H1 (cell line): Measurements from ENCODE around the gene GAST. TPM values are rescaled to one million over a fixed set of nuclear protein-coding genes. Genes with fewer than 3 reads are reported as not detected.

Experiments used
- CTCF ChIA-PET: fragments of 300-600 bp; sonication (Branson Sonifier 250); formaldehyde crosslinking; loops from one replicate; lab custom pipeline; 2021; ENCODE audit not compliant: partially characterized antibody; lab: Charles Lee
- POLR2A ChIA-PET: fragments of 300-600 bp; sonication (Branson Sonifier 250); formaldehyde crosslinking; loops from one replicate; lab custom pipeline; 2021; ENCODE audit warnings: inconsistent platforms; ENCODE audit not compliant: partially characterized antibody; lab: Charles Lee
- DNase-seq, 2 experiments: peaks; one replicate each; pipeline versions ENCODE4 v3.0.0 to v3.0.0-alpha.2; 2010 to 2022; ENCODE audit warnings: low spot score in 2 of 2, low read depth in 1 of 2, mixed read lengths in 1 of 2
- FAIRE-seq: peaks from 2 replicates; lab custom pipeline; 2011; peaks lifted over from hg19 to GRCh38; lab: Jason Lieb, UNC
- H2AFZ ChIP-seq: 2 replicates; pipeline ENCODE4 v1.8.1; 2012; ENCODE audit warnings: low read length, inconsistent platforms
- H2AK5ac ChIP-seq: 2 replicates; pipeline ENCODE4 v1.6.1; 2013; ENCODE audit warnings: low read depth, low read length
- H2BK120ac ChIP-seq: replicated peaks from 2 replicates; pipeline ENCODE3; 2013; ENCODE audit warnings: low read depth, low read length, inconsistent platforms
- H2BK12ac ChIP-seq: 2 replicates; pipeline ENCODE4 v1.6.1; 2013; ENCODE audit warnings: low read depth, low read length
- H2BK15ac ChIP-seq: 2 replicates; pipeline ENCODE4 v1.6.1; 2013; ENCODE audit warnings: low read length
- H2BK20ac ChIP-seq: 2 replicates; pipeline ENCODE4 v1.6.1; 2013; ENCODE audit warnings: low read length
- H2BK5ac ChIP-seq: 2 replicates; pipeline ENCODE4 v1.6.1; 2013; ENCODE audit warnings: low read depth, low read length
- H3K14ac ChIP-seq: 2 replicates; pipeline ENCODE4 v1.6.1; 2013; ENCODE audit warnings: inconsistent platforms; ENCODE audit not compliant: insufficient read length
- H3K18ac ChIP-seq: 2 replicates; pipeline ENCODE4 v1.6.1; 2013; ENCODE audit warnings: low read length; ENCODE audit errors: extremely low read depth
- H3K23ac ChIP-seq: 2 replicates; pipeline ENCODE4 v1.6.1; 2013; ENCODE audit warnings: inconsistent platforms; ENCODE audit not compliant: insufficient read length
- H3K23me2 ChIP-seq: 2 replicates; pipeline ENCODE4 v1.6.1; 2013; ENCODE audit warnings: low read depth, low read length
- H3K27ac ChIP-seq: 2 replicates; pipeline ENCODE4 v1.6.1; 2011; ENCODE audit warnings: low read depth, low read length, inconsistent platforms
- H3K27me3 ChIP-seq, 4 experiments: replicated peaks in 1 of 4; 1 replicate in 1 of 4; 2 replicates in 3 of 4; pipeline versions ENCODE4 v1.6.1 to v1.8.1; 2011 to 2013; ENCODE audit warnings: low read length in 3 of 4, mild to moderate bottlenecking in 3 of 4, inconsistent platforms in 2 of 4, mixed read lengths in 2 of 4, moderate library complexity in 1 of 4; ENCODE audit not compliant: control insufficient read depth in 3 of 4, insufficient read depth in 3 of 4; ENCODE audit errors: extremely low read depth in 1 of 4
- H3K36me3 ChIP-seq, 4 experiments: 2 replicates each; pipeline versions ENCODE4 v1.6.1 to v1.8.1; 2011 to 2013; ENCODE audit warnings: mild to moderate bottlenecking in 4 of 4, low read length in 3 of 4, moderate library complexity in 2 of 4, control low read depth in 1 of 4, inconsistent platforms in 1 of 4; ENCODE audit not compliant: insufficient read depth in 4 of 4, control insufficient read depth in 2 of 4
- H3K4ac ChIP-seq: replicated peaks from 2 replicates; pipeline ENCODE3; 2013; ENCODE audit warnings: low read length, low read depth, mixed read lengths, inconsistent platforms; ENCODE audit not compliant: insufficient read length
- H3K4me1 ChIP-seq, 4 experiments: replicated peaks in 1 of 4; 1 replicate in 1 of 4; 2 replicates in 3 of 4; pipeline versions ENCODE4 v1.6.1 to v1.8.1; 2011 to 2013; ENCODE audit warnings: low read length in 3 of 4, inconsistent platforms in 2 of 4, mixed read lengths in 1 of 4; ENCODE audit not compliant: insufficient read depth in 4 of 4, control insufficient read depth in 3 of 4
- H3K4me2 ChIP-seq, 2 experiments: 2 replicates each; pipeline versions ENCODE4 v1.6.1 to v1.8.1; 2011 to 2013; ENCODE audit warnings: low read depth in 2 of 2, low read length in 2 of 2, control low read depth in 1 of 2, inconsistent platforms in 1 of 2, mild to moderate bottlenecking in 1 of 2; ENCODE audit not compliant: insufficient read depth in 1 of 2
- H3K4me3 ChIP-seq, 4 experiments: fragments of 200-600, 300-600 bp in 1 of 4; sonication (generic), shearing (Covaris generic), sonication (Bioruptor Twin) in 1 of 4; 2 replicates each; pipeline versions ENCODE4 v1.5.1 to v1.8.1; 2011 to 2016; ENCODE audit warnings: low read length in 4 of 4, low read depth in 3 of 4, control low read depth in 2 of 4, inconsistent platforms in 2 of 4, mild to moderate bottlenecking in 2 of 4, mixed read lengths in 1 of 4, moderate library complexity in 1 of 4; ENCODE audit not compliant: insufficient read depth in 2 of 4; ENCODE audit errors: extremely low read depth in 1 of 4
- H3K56ac ChIP-seq: replicated peaks from 2 replicates; pipeline ENCODE3; 2013; ENCODE audit warnings: low read depth, mild to moderate bottlenecking, mixed read lengths, low read length, inconsistent platforms; ENCODE audit not compliant: insufficient read length
- H3K79me1 ChIP-seq: 2 replicates; pipeline ENCODE4 v1.6.1; 2013; ENCODE audit warnings: low read depth, low read length, control low read depth
- H3K79me2 ChIP-seq, 2 experiments: 2 replicates each; pipeline versions ENCODE4 v1.6.1 to v1.8.1; 2012 to 2013; ENCODE audit warnings: low read length in 2 of 2, mild to moderate bottlenecking in 2 of 2, inconsistent platforms in 1 of 2; ENCODE audit not compliant: insufficient read depth in 2 of 2, control insufficient read depth in 1 of 2
- H3K9ac ChIP-seq, 4 experiments: replicated peaks in 1 of 4; 1 replicate in 1 of 4; 2 replicates in 3 of 4; pipeline versions ENCODE4 v1.6.1 to v1.8.1; 2011 to 2013; ENCODE audit warnings: low read depth in 3 of 4, low read length in 3 of 4, control low read depth in 2 of 4, mild to moderate bottlenecking in 2 of 4, moderate library complexity in 2 of 4, inconsistent platforms in 1 of 4; ENCODE audit errors: extremely low read depth in 1 of 4
- H3K9me3 ChIP-seq, 2 experiments: 2 replicates each; pipeline versions ENCODE4 v1.6.1 to v1.8.1; 2012 to 2013; ENCODE audit warnings: mild to moderate bottlenecking in 2 of 2, moderate library complexity in 2 of 2, control low read depth in 1 of 2, inconsistent platforms in 1 of 2, low read depth in 1 of 2, low read length in 1 of 2, mixed read lengths in 1 of 2; ENCODE audit not compliant: insufficient read depth in 2 of 2
- H4K20me1 ChIP-seq, 2 experiments: replicated peaks in 1 of 2; 2 replicates each; pipeline versions ENCODE3 to v1.8.1; 2011 to 2013; ENCODE audit warnings: inconsistent platforms in 2 of 2, low read length in 2 of 2, mild to moderate bottlenecking in 1 of 2; ENCODE audit not compliant: insufficient read depth in 2 of 2, control insufficient read depth in 1 of 2
- H4K5ac ChIP-seq: 2 replicates; pipeline ENCODE4 v1.6.1; 2013; ENCODE audit warnings: low read length, low read depth, mixed read lengths, inconsistent platforms; ENCODE audit not compliant: insufficient read length
- H4K8ac ChIP-seq: 2 replicates; pipeline ENCODE4 v1.8.0; 2013; ENCODE audit warnings: mild to moderate bottlenecking, moderate library complexity, low read length, inconsistent platforms; ENCODE audit not compliant: insufficient read depth; ENCODE audit errors: extremely low read depth
- H4K91ac ChIP-seq: replicated peaks from 2 replicates; pipeline ENCODE3; 2013; ENCODE audit warnings: low read length, mixed read lengths, inconsistent platforms; ENCODE audit not compliant: insufficient read length
- GABPA ChIP-seq: IDR thresholded peaks from 2 replicates; pipeline ENCODE4 v1.6.1; 2011; ENCODE audit warnings: mild to moderate bottlenecking, low read length, moderate library complexity, borderline replicate concordance; ENCODE audit not compliant: insufficient read depth
- HDAC2 ChIP-seq, 2 experiments: fragments of 300-600 bp in 1 of 2; sonication (generic) in 1 of 2; IDR thresholded peaks; 2 replicates each; pipeline ENCODE4 v1.6.1; 2011 to 2012; ENCODE audit warnings: low read depth in 2 of 2, low read length in 2 of 2, mild to moderate bottlenecking in 2 of 2, moderate library complexity in 2 of 2, borderline replicate concordance in 1 of 2, inconsistent platforms in 1 of 2
- PHF8 ChIP-seq: fragments of 200-600 bp; sonication (generic); conservative IDR thresholded peaks from 2 replicates; pipeline ENCODE4 v1.7.1; 2012; ENCODE audit warnings: low read depth, mild to moderate bottlenecking, inconsistent platforms, low read length, moderate library complexity
- SIN3A ChIP-seq, 2 experiments: IDR thresholded peaks in 1 of 2; conservative IDR thresholded peaks in 1 of 2; 2 replicates each; pipeline ENCODE4 v1.6.1; 2011 to 2012; ENCODE audit warnings: low read length in 2 of 2, improper control_type of control experiment in 1 of 2, low read depth in 1 of 2, mild to moderate bottlenecking in 1 of 2
- SP1 ChIP-seq: IDR thresholded peaks from 2 replicates; pipeline ENCODE4 v1.6.1; 2011; ENCODE audit warnings: low read depth, low read length
- SUZ12 ChIP-seq: fragments of 200-600 bp; sonication (generic); IDR thresholded peaks from 2 replicates; pipeline ENCODE4 v1.6.1; 2012; ENCODE audit warnings: mild to moderate bottlenecking, inconsistent platforms, low read length, moderate library complexity, mixed read lengths
- TCF12 ChIP-seq: IDR thresholded peaks from 2 replicates; pipeline ENCODE4 v1.6.1; 2011; ENCODE audit warnings: low read depth, mild to moderate bottlenecking, low read length
- YY1 ChIP-seq: IDR thresholded peaks from 2 replicates; pipeline ENCODE4 v1.6.1; 2011; ENCODE audit warnings: low read depth, mild to moderate bottlenecking, low read length
- WGBS, 2 experiments: shearing (Covaris generic) in 1 of 2; methylation state at CpG; one replicate each; pipeline versions ENCODE4 v1.1.6 to v1.1.7; 2013 to 2015; ENCODE audit warnings: low lambda C conversion rate in 2 of 2, mixed read lengths in 2 of 2, inconsistent platforms in 1 of 2, low coverage in 1 of 2, missing lambda C conversion rate in 1 of 2; ENCODE audit not compliant: insufficient replicate concordance in 2 of 2, insufficient coverage in 1 of 2, insufficient read length in 1 of 2; ENCODE audit errors: extremely low coverage in 1 of 2, missing lambda C conversion rate in 1 of 2; 5-methylcytosine and 5-hydroxymethylcytosine counted together
- polyA plus RNA-seq, 7 experiments: library from polyadenylated mRNA; depleted of rRNA in 3 of 7; stranded (reverse) in 5 of 7; unstranded in 2 of 7; fragments of >200 nt in 5 of 7; fragments of 200-250 nt in 2 of 7; gene quantifications; 1 replicate in 5 of 7; 2 replicates in 1 of 7; 4 replicates in 1 of 7; pipeline versions ENCODE4 v1.2.1 to v1.2.3, GENCODE V29; 2011 to 2013; ENCODE audit warnings: missing spikeins in 2 of 7, mixed read lengths in 2 of 7
- total RNA-seq: library from RNA; stranded (reverse); fragmentation: NEBNext Ultra II Directional; extraction: Animal tissue kit (Norgen Biotek cat#: 25700); gene quantifications from 2 replicates; pipeline ENCODE4 v1.2.1, GENCODE V29; 2021
- TF ChIP-seq, protein P1 (sequence below): IDR thresholded peaks from 2 replicates; pipeline ENCODE4 v1.6.1; 2012; ENCODE audit warnings: inconsistent platforms

The GAST gene
- total and polyA plus RNA-seq, 2 of the 8 experiments (the other 6 are each of a cell fraction or from before 2014, with no cell fraction given): not detected

DNA sequence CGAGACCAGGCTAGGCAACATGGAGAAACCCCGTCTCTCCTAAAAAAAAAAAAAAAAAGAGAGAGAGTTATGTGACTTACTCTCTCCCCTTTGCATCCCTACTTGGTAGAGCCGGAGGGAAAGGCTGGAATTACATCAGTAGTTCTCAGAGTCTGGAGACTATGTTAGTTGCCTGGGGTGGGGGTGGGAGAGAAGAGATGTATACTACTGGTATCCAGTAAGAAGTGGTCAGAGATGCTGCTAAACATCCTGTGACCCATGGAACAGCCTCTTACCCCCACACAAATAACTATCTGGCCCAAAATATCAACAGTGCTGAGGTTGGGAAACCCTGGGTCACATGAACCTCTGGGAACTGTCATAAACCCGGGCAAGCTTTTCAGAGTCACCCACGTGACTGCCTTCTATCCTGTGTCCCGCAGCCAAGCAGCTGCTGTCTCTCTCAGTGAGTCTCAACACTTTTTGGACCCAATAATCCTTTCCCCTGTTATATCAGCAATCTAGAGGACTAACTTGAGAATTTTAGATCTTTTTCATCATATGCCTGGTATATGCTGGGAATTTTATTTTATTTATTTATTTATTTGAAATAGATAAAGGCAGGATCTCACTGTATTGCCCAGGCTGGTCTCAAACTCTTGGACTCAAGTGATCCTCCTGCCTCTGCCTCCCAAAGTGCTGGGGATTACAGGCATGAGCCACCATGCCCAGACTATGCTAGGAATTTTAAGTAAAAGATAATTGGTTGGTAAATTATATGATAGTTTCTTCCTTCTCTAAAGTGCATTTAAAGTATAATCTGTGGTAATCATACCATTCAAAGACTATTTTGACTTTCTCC lies 14.8 kb upstream of the GAST start:
- Histone ChIP-seq H3K4ac (no peak overlapping the region), H4K8ac (no peak overlapping the region), H3K9ac (no peak overlapping the region), H2BK15ac (no peak overlapping the region), H3K18ac (no peak overlapping the region), H3K9me3 (no peaks in the 10 kb centered on the region), H3K36me3 (peaks cover 5 to 20% (median 15%) of the 10 kb centered on the region in 4 experiments), H2AK5ac (no peak overlapping the region), H4K20me1 (peaks cover 0 to 4% of the 10 kb centered on the region in 2 experiments), H3K79me2 (no peaks in the 10 kb centered on the region), H3K23ac (no peak overlapping the region), H3K79me1 (no peaks in the 10 kb centered on the region), H2BK5ac (no peak overlapping the region), H2AFZ (no peak overlapping the region), H3K14ac (no peak overlapping the region), H3K4me3 (no peak overlapping the region), H2BK120ac (no peak overlapping the region), H2BK12ac (no peak overlapping the region), H3K4me1 (no peaks in the 10 kb centered on the region), H3K56ac (no peak overlapping the region), H3K4me2 (no peak overlapping the region), H3K27ac (no peak overlapping the region), H4K5ac (no peak overlapping the region), H3K23me2 (no peaks in the 10 kb centered on the region), H3K27me3 (peaks cover 0 to 3% (median 0%) of the 10 kb centered on the region in 4 experiments; a peak in 1 of 7 replicates), H4K91ac (no peak overlapping the region), H2BK20ac (no peak overlapping the region)
- POLR2A ChIA-PET: interaction anchor here (0.6 to 22.1 kb wide), 3 partner anchors 5 to 37 kb away, joined by 3 to 378 read pairs (median 3); partner anchors contain the start of gene EIF1
- CTCF ChIA-PET: interaction anchor here (0.6 to 1.0 kb wide), 3 partner anchors 8 to 1814 kb away, joined by 3 to 5 read pairs (median 4); no protein-coding TSS in a partner anchor
- FAIRE-seq: no peak
- no peak for TF ChIP-seq TCF12
- TF ChIP-seq HDAC2 (IDR thresholded peaks at IDR 0.05; ENCODE audit: borderline replicate concordance in 1 of 2, low read depth in 2 of 2, low read length in 2 of 2): no peak
- no peak for TF ChIP-seq SP1
- TF ChIP-seq, protein P1, sequence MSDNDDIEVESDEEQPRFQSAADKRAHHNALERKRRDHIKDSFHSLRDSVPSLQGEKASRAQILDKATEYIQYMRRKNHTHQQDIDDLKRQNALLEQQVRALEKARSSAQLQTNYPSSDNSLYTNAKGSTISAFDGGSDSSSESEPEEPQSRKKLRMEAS: no peak
- no peak for TF ChIP-seq SIN3A (conservative IDR thresholded peaks at IDR 0.05 in 1 of 2, IDR thresholded peaks at IDR 0.05 in 1 of 2; ENCODE audit: low read depth in 1 of 2, low read length in 2 of 2)
- no peak for TF ChIP-seq SUZ12
- no peak for TF ChIP-seq YY1
- no peak for TF ChIP-seq GABPA
- TF ChIP-seq PHF8: no peak
- DNase-seq: no peak
- WGBS, 2 experiments: 78% methylated on average over 4 of the region's 6 CpGs; no CpG with 5 or more reads in 1 of the 2 experiments
